ENCODE data around the gene POLR1H. TPM values are rescaled to one million over a fixed set of nuclear protein-coding genes. Genes with fewer than 3 reads are reported as not detected.

The POLR1H gene
- total RNA-seq, 2 experiments from 2014 or later: 36.5 to 39.4 TPM

GRCh38 chr6:30102414-30102969 lies 41.4 kb downstream of the POLR1H start:
- Histone ChIP-seq H3K27ac (ENCODE audit: low read depth in 1 of 2, low read length in 2 of 2) (no peak overlapping the region), H3K4me1 (ENCODE audit: insufficient read depth, low read length) (peaks cover 49% of the 10 kb centered on the region), H3K9me3 (ENCODE audit: control insufficient read depth in 1 of 2, insufficient read depth in 1 of 2, low read length in 2 of 2) (no peaks in the 10 kb centered on the region), H3K36me3 (ENCODE audit: insufficient read depth, low read length) (no peaks in the 10 kb centered on the region), H3K4me3 (ENCODE audit: low read length) (peak overlapping the region; percentile 52), H3K27me3 (ENCODE audit: control insufficient read depth in 1 of 2, insufficient read depth in 2 of 2, low read length in 2 of 2) (peaks cover 16 to 26% of the 10 kb centered on the region in 2 experiments)
- H3K4me3 Mint-ChIP-seq: peak overlapping the region; percentile 89
- H3K36me3 Mint-ChIP-seq (ENCODE audit: low read depth): no peaks in the 10 kb centered on the region
- H3K4me1 Mint-ChIP-seq (ENCODE audit: low read depth): peaks cover 54% of the 10 kb centered on the region
- POLR2A ChIA-PET: interaction anchor here (1.0 to 2.4 kb wide), 9 partner anchors 23 to 396 kb away, joined by 3 to 22 read pairs (median 10); partner anchors contain the start of genes POLR1H, PPP1R11 and RNF39
- peak overlapping the region; percentile 65 for H3K27ac Mint-ChIP-seq
- DNase-seq (peak in 2 of 14 experiments; percentile 2 to 37), ATAC-seq (ENCODE audit: poor library complexity) (peak; percentile 33)
- intact Hi-C loops (cut with DNase I, micrococcal nuclease): loop anchor here (1.0 to 5.0 kb wide), 4 partner anchors 35 to 295 kb away; partner anchors contain the start of gene PPP1R11 (in 2 of the 2)
- H3K9me3 Mint-ChIP-seq: no peaks in the 10 kb centered on the region
- CTCF ChIA-PET: interaction anchor here (0.6 to 5.5 kb wide), 18 partner anchors 8 to 214 kb away, joined by 3 to 198 read pairs (median 4); partner anchors contain the start of genes POLR1H, PPP1R11, TRIM31 and TRIM40
- no peak for TF ChIP-seq CTCF (IDR thresholded peaks at IDR 0.05)
- peaks cover 60% of the 10 kb centered on the region for H3K27me3 Mint-ChIP-seq

DNA sequence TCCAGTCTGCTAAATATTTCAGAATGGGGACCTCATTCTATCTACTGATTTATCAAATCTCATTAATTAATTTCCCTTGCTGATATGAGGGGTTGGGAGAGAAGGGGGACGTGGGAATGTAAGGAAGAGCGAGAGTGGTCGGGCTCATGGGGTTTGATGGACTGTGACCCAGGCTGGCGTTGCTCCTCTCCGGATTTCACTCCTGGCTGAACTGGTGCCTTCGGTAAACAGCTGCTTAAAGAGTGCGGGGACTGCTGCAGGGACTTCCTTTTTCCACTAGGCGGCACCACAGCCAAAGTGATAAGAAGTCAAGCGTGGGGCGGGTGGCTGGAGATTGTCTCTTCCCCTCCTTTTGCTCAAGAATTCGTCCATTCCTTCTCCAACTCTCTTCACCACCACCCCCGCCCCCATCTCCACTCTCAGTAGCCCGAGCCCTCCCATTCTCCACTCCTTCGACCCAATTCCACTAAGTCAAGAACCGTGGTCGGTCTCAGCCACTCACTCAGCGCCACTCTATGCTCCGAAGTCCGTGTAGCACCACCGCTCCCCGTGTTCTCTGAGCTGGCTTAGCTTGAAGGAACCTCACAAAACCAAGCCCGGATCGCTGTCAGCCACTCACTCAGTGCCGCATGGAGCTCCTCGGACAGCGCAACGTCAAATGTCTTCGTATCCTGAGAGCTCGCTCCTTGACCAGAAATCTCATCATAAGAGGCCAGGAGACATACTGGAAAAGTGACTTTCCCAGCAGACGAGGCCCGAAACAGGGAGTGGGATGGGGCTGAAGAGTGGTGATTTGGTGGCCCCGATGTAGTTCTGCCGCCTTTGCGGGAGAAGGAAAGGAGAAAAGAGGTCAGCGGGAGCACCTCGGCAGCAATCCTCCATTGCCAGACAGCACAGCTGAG lies 42.2 kb downstream of the POLR1H start:
- H3K9me3 Mint-ChIP-seq: no peaks in the 10 kb centered on the region
- no peaks in the 10 kb centered on the region for H3K9me3 ChIP-seq (ENCODE audit: control insufficient read depth in 1 of 2, insufficient read depth in 1 of 2, low read length in 2 of 2)
- H3K27ac ChIP-seq (ENCODE audit: low read depth in 1 of 2, low read length in 2 of 2): no peak overlapping the region
- H3K36me3 Mint-ChIP-seq (ENCODE audit: low read depth): no peaks in the 10 kb centered on the region
- ATAC-seq (ENCODE audit: poor library complexity) (peak; percentile 88), DNase-seq (peak; percentile 71 to 91 (median 79))
- POLR2A ChIA-PET: interaction anchor here (0.5 to 2.4 kb wide), 9 partner anchors 22 to 1095 kb away, joined by 3 to 22 read pairs (median 4); partner anchors contain the start of genes POLR1H, PPP1R11, TRIM26 and TRIM40
- TF ChIP-seq CTCF (IDR thresholded peaks at IDR 0.05): peak; percentile 85
- peaks cover 46% of the 10 kb centered on the region for H3K4me1 Mint-ChIP-seq (ENCODE audit: low read depth)
- intact Hi-C loops (cut with DNase I, micrococcal nuclease): loop anchor here (1.0 to 5.0 kb wide), 6 partner anchors 28 to 294 kb away; partner anchors contain the start of gene PPP1R11 (in 2 of the 2)
- peak overlapping the region; percentile 60 for H3K4me3 ChIP-seq (ENCODE audit: low read length)
- peaks cover 19 to 21% of the 10 kb centered on the region in 2 experiments for H3K27me3 ChIP-seq (ENCODE audit: control insufficient read depth in 1 of 2, insufficient read depth in 2 of 2, low read length in 2 of 2)
- CTCF ChIA-PET: interaction anchor here (0.6 to 5.5 kb wide), 23 partner anchors 8 to 453 kb away, joined by 3 to 198 read pairs (median 3); partner anchors contain the start of genes POLR1H, PPP1R11, TRIM31 and TRIM40
- H3K27ac Mint-ChIP-seq: peak overlapping the region; percentile 65
- peak overlapping the region; percentile 89 for H3K4me3 Mint-ChIP-seq
- H3K27me3 Mint-ChIP-seq: peaks cover 61% of the 10 kb centered on the region
- H3K36me3 ChIP-seq (ENCODE audit: insufficient read depth, low read length): no peaks in the 10 kb centered on the region
- H3K4me1 ChIP-seq (ENCODE audit: insufficient read depth, low read length): peaks cover 44% of the 10 kb centered on the region

DNA sequence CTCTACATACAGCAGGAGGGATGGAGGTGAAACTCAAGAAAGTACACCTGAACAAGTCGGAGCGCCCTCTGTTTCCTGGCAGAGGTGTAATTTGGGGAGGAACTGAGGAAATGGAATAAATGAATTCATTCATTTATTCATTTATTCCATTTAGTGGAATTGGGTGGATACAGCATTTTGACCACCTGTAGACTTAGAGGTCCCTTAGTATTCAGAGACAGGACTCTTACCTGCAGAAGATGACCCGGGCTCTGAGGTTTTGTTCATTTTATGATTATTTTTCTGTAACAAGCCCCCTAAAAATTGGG lies 42.8 kb downstream of the POLR1H start:
- H3K4me3 Mint-ChIP-seq: peak overlapping the region; percentile 89
- no peak for ATAC-seq (ENCODE audit: poor library complexity)
- peaks cover 42% of the 10 kb centered on the region for H3K4me1 Mint-ChIP-seq (ENCODE audit: low read depth)
- peak in 2 of 14 experiments; percentile 22 to 36 for DNase-seq
- Histone ChIP-seq H3K27me3 (ENCODE audit: control insufficient read depth in 1 of 2, insufficient read depth in 2 of 2, low read length in 2 of 2) (peaks cover 19 to 22% of the 10 kb centered on the region in 2 experiments), H3K9me3 (ENCODE audit: control insufficient read depth in 1 of 2, insufficient read depth in 1 of 2, low read length in 2 of 2) (no peaks in the 10 kb centered on the region), H3K27ac (ENCODE audit: low read depth in 1 of 2, low read length in 2 of 2) (no peak overlapping the region), H3K4me1 (ENCODE audit: insufficient read depth, low read length) (peaks cover 40% of the 10 kb centered on the region), H3K36me3 (ENCODE audit: insufficient read depth, low read length) (no peaks in the 10 kb centered on the region), H3K4me3 (ENCODE audit: low read length) (peak overlapping the region; percentile 60)
- peaks cover 62% of the 10 kb centered on the region for H3K27me3 Mint-ChIP-seq
- TF ChIP-seq CTCF (IDR thresholded peaks at IDR 0.05): no peak
- ChIA-PET POLR2A (interaction anchor here (0.5 to 2.4 kb wide), 9 partner anchors 22 to 1094 kb away, joined by 3 to 22 read pairs (median 4); partner anchors contain the start of genes POLR1H, PPP1R11, TRIM26 and TRIM40), CTCF (interaction anchor here (0.7 to 5.5 kb wide), 16 partner anchors 8 to 454 kb away, joined by 3 to 198 read pairs (median 4); partner anchors contain the start of genes POLR1H, PPP1R11, TRIM31 and TRIM40)
- H3K9me3 Mint-ChIP-seq: no peaks in the 10 kb centered on the region
- no peaks in the 10 kb centered on the region for H3K36me3 Mint-ChIP-seq (ENCODE audit: low read depth)
- intact Hi-C loops (cut with DNase I, micrococcal nuclease): loop anchor here (1.0 to 5.0 kb wide), 6 partner anchors 27 to 293 kb away; partner anchors contain the start of gene PPP1R11 (in 1 of the 2)
- peak overlapping the region; percentile 65 for H3K27ac Mint-ChIP-seq
